Loucy (cell line): ENCODE results near the gene PCBP3.

Experiments
- H2AFZ ChIP-seq: fragments of 200-600 bp; sonication (generic); 2 replicates; pipeline ENCODE4 v1.6.0; 2016; ENCODE audit warnings: antibody characterized with exemption, mild to moderate bottlenecking, low read length, moderate library complexity
- H3F3A ChIP-seq: fragments of 200-600 bp; 2 replicates; pipeline ENCODE4 v1.6.0; 2016; ENCODE audit warnings: antibody characterized with exemption, low read depth, mild to moderate bottlenecking
- H3K27me3 ChIP-seq: fragments of 200-600 bp; sonication (generic); 2 replicates; pipeline ENCODE4 v1.6.1; 2014; ENCODE audit warnings: low read length, mild to moderate bottlenecking; ENCODE audit not compliant: insufficient read depth, poor library complexity, severe bottlenecking
- H3K36me3 ChIP-seq: fragments of 200-600 bp; sonication (generic); 2 replicates; pipeline ENCODE4 v1.6.1; 2016; ENCODE audit warnings: low read length; ENCODE audit not compliant: insufficient read depth
- H3K4me1 ChIP-seq: fragments of 200-600 bp; sonication (generic); 2 replicates; pipeline ENCODE4 v1.5.1; 2014; ENCODE audit warnings: low read length, mild to moderate bottlenecking; ENCODE audit not compliant: insufficient read depth, poor library complexity, severe bottlenecking
- H3K4me2 ChIP-seq: fragments of 200-600 bp; sonication (generic); 2 replicates; pipeline ENCODE4 v1.6.0; 2014; ENCODE audit warnings: antibody characterized with exemption, low read length, low read depth, mild to moderate bottlenecking; ENCODE audit not compliant: poor library complexity, severe bottlenecking
- H3K4me3 ChIP-seq: fragments of 200-600 bp; sonication (generic); 2 replicates; pipeline ENCODE4 v1.5.1; 2014; ENCODE audit warnings: low read length, mild to moderate bottlenecking, mixed read lengths; ENCODE audit not compliant: poor library complexity, severe bottlenecking
- H3K79me2 ChIP-seq: fragments of 200-600 bp; sonication (generic); 2 replicates; pipeline ENCODE4 v1.6.1; 2014; ENCODE audit warnings: low read length; ENCODE audit not compliant: insufficient read depth
- H3K9ac ChIP-seq: fragments of 200-600 bp; sonication (generic); 2 replicates; pipeline ENCODE4 v1.6.0; 2014; ENCODE audit warnings: mild to moderate bottlenecking, low read depth, low read length, moderate library complexity; ENCODE audit not compliant: poor library complexity, severe bottlenecking
- H3K9me2 ChIP-seq: fragments of 200-600 bp; sonication (generic); replicated peaks from 2 replicates; pipeline ENCODE4 v1.6.1; 2016; ENCODE audit warnings: low read depth, low read length, mixed read lengths
- H3K9me3 ChIP-seq: fragments of 200-600 bp; sonication (generic); 2 replicates; pipeline ENCODE4 v1.6.1; 2014; ENCODE audit warnings: mild to moderate bottlenecking, antibody characterized with exemption, low read length, low read depth; ENCODE audit not compliant: insufficient read depth
- H4K20me1 ChIP-seq: fragments of 200-600 bp; sonication (generic); 2 replicates; pipeline ENCODE4 v1.6.0; 2014; ENCODE audit warnings: antibody characterized with exemption, low read length, mild to moderate bottlenecking; ENCODE audit not compliant: insufficient read depth, poor library complexity, severe bottlenecking
- CTCF ChIP-seq: fragments of 200-600 bp; sonication (generic); conservative IDR thresholded peaks from 2 replicates; pipeline ENCODE4 v1.5.1; 2014; ENCODE audit warnings: mild to moderate bottlenecking, antibody characterized with exemption, low read length
- EZH2phosphoT487 ChIP-seq: fragments of 200-600 bp; IDR thresholded peaks from 2 replicates; pipeline ENCODE4 v1.6.1; 2018; ENCODE audit warnings: antibody characterized with exemption, mild to moderate bottlenecking, moderate library complexity, borderline replicate concordance

The PCBP3 gene

DNA sequence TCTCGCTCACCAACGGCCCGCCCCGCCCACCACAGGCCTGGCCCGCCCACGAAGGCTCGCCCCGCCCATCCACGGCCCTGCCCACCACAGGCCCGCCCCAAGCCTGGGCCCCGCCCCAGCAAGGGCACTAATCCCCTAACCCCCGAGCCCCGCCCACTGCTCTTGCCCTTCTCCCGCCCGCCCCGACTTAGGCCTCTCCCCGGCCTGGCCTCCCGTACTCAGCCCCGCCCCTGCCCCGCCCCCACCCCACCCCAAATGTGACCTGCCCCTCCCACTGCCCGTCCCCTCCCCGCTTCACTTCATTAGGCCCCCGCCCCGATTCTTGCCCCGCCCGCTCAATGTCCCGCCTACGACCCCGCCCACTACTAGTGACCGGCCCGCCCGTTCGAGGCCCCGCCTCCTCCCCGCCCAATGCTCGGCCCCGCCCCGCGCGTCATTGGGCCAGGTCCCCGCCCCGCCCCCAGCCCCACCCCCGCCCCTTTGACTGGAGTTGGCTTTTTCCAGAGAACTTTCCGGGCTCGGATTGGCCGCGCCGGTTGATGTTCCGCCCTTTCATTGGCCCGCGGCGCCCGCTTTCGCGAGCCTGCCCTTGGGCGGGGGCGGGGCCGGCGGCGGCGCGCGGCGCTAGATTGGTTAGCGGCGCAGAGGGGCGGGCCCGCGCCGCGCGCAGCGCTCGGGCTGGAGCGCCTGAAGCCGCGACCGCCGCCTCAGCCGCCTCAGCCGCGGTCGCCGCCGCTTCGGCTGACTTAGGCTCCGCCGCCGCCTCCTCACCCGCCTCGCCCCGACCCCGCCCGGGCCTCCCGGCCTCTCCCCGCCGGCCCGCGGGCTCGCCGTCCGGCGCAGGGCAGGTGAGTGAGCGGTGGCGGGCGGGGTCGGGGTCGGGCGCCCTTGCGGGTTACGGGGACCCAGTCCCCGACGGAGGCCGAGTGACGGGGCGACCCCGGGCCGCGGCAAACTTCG, at the start of gene PCBP3:
Gene PCBP3 (plus strand): TSS at position 705 of the 960 bp plus-strand sequence. CDS start 206,361 bp downstream, outside the sequence.
- no peak within 1 kb of the TSS for H3K9ac ChIP-seq
- H3K4me3 ChIP-seq = peak within 1 kb of the TSS; percentile 70

GRCh38 chr21:45594721-45595489, 48.6 kb upstream of the PCBP3 start:
- Histone ChIP-seq H2AFZ (no peak overlapping the region), H3K4me1 (no peaks in the 10 kb centered on the region), H3K27me3 (no peaks in the 10 kb centered on the region), H3K36me3 (no peaks in the 10 kb centered on the region), H3K9ac (no peak overlapping the region), H4K20me1 (no peaks in the 10 kb centered on the region), H3K4me2 (no peak overlapping the region), H3K4me3 (no peak overlapping the region), H3F3A (no peaks in the 10 kb centered on the region), H3K79me2 (no peaks in the 10 kb centered on the region), H3K9me2 (no peaks in the 10 kb centered on the region), H3K9me3 (no peaks in the 10 kb centered on the region)
- TF ChIP-seq EZH2phosphoT487 (no peak), CTCF (no peak)

More for the DNA sequence above, at the start of gene PCBP3:
- TF ChIP-seq CTCF (no peak), EZH2phosphoT487 (no peak)
- Histone ChIP-seq H3K79me2 (0 out of 2 replicates have a peak, but pooled peaks cover 4% of the 10 kb centered on the region), H3K36me3 (no peaks in the 10 kb centered on the region), H2AFZ (no peak within 1 kb of the TSS), H4K20me1 (peaks cover 19% of the 10 kb centered on the region), H3F3A (no peaks in the 10 kb centered on the region), H3K9me3 (no peaks in the 10 kb centered on the region), H3K4me2 (peak within 1 kb of the TSS; percentile 69), H3K27me3 (no peaks in the 10 kb centered on the region), H3K4me1 (peaks cover 15% of the 10 kb centered on the region), H3K9me2 (no peaks in the 10 kb centered on the region)

GRCh38 chr21:45595574-45596295, 47.8 kb upstream of the PCBP3 start:
- no peaks in the 10 kb centered on the region for H3K36me3 ChIP-seq
- no peak overlapping the region for H3K9ac ChIP-seq
- no peak overlapping the region for H2AFZ ChIP-seq
- H3K9me3 ChIP-seq = no peaks in the 10 kb centered on the region
- no peaks in the 10 kb centered on the region for H3K79me2 ChIP-seq
- H3K4me3 ChIP-seq = no peak overlapping the region
- no peaks in the 10 kb centered on the region for H4K20me1 ChIP-seq
- H3F3A ChIP-seq = no peaks in the 10 kb centered on the region
- TF ChIP-seq EZH2phosphoT487 = no peak
- no peak for TF ChIP-seq CTCF
- H3K9me2 ChIP-seq = no peaks in the 10 kb centered on the region
- no peak overlapping the region for H3K4me2 ChIP-seq
- no peaks in the 10 kb centered on the region for H3K4me1 ChIP-seq
- no peaks in the 10 kb centered on the region for H3K27me3 ChIP-seq
